SU-DHL-6 (cell line): ENCODE measurements around the gene SLC41A1.

ENCODE experiments used
- EZH2phosphoT487 ChIP-seq: fragments of 200-600 bp; sonication (generic), shearing (Covaris generic); conservative IDR thresholded peaks from 2 replicates; pipeline ENCODE4 v1.6.1; 2018; ENCODE audit warnings: mild to moderate bottlenecking, antibody characterized with exemption, low read length, moderate library complexity, mixed read lengths
- TF ChIP-seq, protein P1 (sequence below): fragments of 200-600 bp; sonication (generic); IDR thresholded peaks from one replicate; pipeline ENCODE4 v1.5.1; 2017; ENCODE audit warnings: antibody characterized with exemption, mild to moderate bottlenecking, low read length, moderate library complexity; ENCODE audit not compliant: insufficient read depth, poor library complexity, severe bottlenecking

DNA sequence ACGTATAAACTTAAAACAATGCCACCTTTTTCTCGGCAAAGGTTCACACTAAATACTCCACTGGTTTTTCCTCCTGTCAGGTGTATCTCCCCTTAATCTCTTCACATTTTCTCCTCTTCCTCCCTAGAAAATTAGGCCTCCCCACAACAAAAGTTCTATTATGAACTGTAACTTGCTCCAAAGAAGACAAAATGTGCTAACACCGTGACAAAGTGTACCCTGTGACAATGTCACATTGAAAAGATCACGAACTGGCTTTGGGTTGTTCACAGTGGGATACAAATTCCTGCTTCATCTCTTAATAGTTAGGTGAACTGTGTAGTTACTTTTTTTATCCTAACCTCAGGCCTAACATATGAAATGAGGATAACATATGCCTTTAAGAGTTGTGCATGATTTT is 69.0 kb downstream of the SLC41A1 start:
- TF ChIP-seq, protein P1, sequence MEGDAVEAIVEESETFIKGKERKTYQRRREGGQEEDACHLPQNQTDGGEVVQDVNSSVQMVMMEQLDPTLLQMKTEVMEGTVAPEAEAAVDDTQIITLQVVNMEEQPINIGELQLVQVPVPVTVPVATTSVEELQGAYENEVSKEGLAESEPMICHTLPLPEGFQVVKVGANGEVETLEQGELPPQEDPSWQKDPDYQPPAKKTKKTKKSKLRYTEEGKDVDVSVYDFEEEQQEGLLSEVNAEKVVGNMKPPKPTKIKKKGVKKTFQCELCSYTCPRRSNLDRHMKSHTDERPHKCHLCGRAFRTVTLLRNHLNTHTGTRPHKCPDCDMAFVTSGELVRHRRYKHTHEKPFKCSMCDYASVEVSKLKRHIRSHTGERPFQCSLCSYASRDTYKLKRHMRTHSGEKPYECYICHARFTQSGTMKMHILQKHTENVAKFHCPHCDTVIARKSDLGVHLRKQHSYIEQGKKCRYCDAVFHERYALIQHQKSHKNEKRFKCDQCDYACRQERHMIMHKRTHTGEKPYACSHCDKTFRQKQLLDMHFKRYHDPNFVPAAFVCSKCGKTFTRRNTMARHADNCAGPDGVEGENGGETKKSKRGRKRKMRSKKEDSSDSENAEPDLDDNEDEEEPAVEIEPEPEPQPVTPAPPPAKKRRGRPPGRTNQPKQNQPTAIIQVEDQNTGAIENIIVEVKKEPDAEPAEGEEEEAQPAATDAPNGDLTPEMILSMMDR, result no peak
- TF ChIP-seq EZH2phosphoT487, result no peak
